ENCODE results near the gene NENF.
"Not testable (repeated sequence)": the region's sequence is repeated elsewhere in the genome, so short reads cannot be mapped to it uniquely, and the experiment has no call there.

Gene NENF

DNA sequence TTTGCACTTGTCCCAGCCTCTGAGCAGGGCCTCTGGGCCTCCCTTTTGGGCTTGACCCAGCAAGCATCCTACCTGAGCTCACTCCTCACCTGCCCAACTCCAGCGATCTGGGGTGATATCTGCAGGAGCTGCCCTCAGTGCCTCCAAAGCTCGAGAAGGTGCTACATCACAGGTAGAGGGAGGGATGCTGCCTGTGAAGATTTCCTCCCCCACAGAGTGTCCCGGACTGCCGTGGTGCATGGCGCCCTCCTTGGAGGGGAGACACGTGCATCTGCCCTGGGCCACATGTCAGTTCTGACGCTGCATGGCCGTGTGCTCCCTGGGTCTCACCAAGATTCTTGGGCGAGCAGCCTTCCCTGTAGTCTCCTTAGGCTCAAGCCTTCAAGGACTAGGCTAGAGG is 27.7 kb downstream of the NENF start:
- DNase-seq (ENCODE audit: low spot score), result no peak

GRCh38 chr1:212461916-212462660 is 29.4 kb downstream of the NENF start:
- DNase-seq (ENCODE audit: low spot score), result no peak

DNA sequence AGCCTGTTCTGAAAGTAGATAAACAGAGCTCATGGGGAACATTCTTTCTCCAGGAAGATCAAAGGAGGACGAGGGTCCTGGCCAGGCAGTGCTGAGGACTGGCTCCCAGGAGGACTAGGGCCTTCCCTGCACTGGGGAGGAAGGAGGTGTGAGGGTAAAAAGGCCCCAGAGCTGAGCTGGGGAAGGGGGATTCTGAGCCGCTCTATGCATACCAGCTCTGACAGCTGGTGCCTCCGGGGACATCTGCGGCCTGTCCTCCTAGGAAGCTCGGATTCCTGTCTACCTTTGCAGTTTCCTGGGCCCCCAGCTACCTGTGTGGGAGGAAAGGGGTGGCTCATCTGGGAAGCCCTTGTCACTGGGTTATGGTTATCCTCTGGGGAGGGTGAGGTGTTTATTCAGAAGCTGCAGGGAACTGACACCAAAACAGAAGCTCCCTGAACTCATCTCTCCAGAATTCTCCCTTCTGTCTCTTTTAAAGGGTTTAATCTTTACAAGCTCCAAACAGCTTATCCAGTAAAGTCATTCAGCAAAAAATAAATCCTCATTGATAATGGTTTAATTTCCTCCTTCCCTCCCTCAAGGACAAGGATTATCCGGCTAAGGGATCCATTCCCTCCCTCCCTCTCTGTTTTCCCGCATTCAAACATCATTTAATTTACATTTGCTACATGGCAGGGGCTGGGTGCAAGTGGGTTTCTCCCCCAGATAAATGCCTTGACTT is 31.0 kb downstream of the NENF start:
- DNase-seq (ENCODE audit: low spot score), result no peak

DNA sequence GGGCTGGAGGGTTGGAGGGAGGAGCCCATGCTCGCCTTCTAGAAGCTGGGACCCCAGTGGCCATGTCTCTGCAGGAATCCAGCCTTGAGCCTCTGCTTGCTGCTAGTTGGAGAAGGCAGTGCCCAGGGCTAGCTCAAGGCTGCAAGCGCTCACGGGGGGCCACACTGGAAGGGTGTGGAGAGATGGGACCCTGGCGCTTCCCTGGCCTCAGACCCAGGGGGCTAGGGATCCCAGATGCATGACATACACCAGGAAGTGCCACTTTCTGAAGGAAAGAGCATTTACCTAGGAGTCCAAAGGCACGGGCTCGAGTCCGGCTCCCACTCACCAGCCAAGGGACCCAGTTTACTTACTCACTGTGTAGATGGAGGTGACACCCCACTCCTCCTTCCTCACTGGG is 32.6 kb downstream of the NENF start:
- DNase-seq (ENCODE audit: low spot score), result no peak

- no peak for DNase-seq (ENCODE audit: low spot score)
Measured at GRCh38 chr1:212466437-212466836, 33.7 kb downstream of the NENF start.

DNA sequence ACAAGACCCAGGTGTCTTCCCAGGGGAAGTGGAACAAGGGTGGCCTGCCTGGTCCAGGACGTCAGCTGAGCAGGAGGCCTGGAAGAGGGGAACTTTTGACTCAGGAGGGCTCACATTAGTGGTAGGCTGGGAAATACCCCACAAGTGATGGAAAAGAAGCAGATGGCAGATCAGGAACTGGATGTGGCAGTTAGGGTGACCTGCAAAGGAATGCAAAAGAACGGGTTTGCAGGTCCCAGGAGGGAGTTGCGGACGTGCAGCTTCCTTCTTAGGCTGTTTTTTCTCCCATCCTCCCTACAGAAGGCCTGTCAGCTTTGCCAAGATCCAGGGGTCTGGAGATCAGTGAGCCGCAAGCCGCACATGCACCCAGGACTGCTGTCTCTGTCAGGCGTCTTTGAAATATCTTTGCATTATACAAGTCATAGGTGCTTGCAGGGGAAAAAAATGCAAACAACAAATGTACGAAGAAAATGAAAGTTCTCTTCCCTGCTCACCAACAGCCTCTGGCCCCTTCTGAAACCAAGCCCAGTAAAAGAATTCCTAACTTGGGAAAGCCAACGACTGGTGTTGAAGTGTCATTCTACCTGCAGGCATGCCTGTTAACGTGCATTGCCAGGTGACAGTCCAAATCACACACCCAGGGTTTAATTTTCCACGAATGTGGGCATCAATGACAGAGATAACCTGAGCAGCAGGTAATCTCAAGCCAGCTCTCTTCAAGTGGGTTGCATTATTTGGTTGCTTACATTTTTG is 34.4 kb downstream of the NENF start:
- DNase-seq (ENCODE audit: low spot score), result no peak

DNA sequence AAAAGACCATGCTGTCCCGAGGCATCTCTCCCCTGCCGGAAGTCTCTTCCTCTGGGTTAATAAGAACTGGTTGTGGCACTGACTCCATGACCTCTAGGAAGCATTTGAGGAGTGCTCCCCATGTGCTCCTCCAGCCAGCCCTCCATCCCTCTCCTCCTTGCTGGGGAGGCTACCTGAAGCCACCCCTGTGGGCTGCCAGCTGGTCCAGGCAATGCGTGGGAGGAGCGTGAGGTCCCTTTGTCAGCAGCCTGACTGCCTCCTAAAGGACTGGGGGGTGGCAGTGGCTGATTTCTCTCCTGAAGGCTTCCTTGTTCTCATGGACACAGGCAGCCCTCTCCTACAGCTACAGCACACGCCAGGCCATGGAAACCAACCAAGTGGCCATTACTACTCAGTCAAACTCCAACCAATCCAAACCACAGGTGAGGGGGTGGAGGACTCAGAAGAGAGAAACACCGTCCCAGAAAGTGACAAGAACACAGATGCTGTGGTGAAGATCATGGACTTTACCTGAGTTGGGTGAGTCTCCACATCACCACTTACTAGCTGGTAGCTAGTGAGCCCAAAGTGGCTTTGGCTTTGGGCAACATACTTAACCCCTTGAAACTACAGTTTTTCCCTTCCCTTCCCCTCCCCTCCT is 35.2 kb downstream of the NENF start:
- no peak for DNase-seq (ENCODE audit: low spot score)

DNA sequence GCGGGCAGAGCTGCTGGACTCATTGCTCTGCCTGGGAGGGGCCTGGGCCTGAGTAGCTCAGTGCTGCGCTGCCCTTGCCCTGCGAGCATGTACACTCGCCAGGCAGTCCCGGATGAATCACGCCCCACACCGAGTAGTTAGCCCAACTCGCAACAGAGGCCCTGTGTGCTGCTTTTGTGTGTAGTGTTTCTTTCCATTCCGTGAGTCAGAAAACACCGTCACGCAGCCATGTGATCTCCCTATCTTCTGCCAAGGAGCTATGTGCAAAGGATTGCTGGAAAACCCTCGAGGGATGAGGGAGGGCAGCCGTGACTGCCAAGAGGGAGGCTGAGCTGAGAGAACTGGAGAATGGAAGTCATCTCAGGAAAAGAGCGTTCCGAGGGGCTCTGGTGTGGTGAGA is 37.3 kb downstream of the NENF start:
- no peak for DNase-seq (ENCODE audit: low spot score)

- DNase-seq (ENCODE audit: low spot score), result no peak
Measured at GRCh38 chr1:212471286-212471685, 38.6 kb downstream of the NENF start.

- DNase-seq (ENCODE audit: low spot score), result no peak
Measured at GRCh38 chr1:212471891-212472675, 39.4 kb downstream of the NENF start.

GRCh38 chr1:212473729-212474128 is 41.0 kb downstream of the NENF start:
- no peak for DNase-seq (ENCODE audit: low spot score)

GRCh38 chr1:212475151-212475550 is 42.4 kb downstream of the NENF start:
- DNase-seq (ENCODE audit: low spot score), result no peak

DNA sequence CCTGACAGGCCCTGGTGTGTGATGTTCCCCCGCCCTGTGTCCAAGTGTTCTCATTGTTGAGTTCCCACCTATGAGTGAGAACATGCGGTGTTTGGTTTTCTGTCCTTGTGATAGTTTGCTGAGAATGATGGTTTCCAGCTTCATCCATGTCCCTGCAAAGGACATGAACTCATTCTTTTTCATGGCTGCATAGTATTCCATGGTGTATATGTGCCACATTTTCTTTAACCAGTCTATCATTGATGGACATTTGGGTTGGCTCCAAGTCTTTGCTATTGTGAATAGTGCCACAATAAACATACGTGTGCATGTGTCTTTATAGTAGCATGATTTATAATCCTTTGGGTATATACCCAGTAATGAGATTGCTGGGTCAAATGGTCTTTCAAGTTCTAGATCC is 43.1 kb downstream of the NENF start:
- DNase-seq (ENCODE audit: low spot score), result not testable (repeated sequence)

DNA sequence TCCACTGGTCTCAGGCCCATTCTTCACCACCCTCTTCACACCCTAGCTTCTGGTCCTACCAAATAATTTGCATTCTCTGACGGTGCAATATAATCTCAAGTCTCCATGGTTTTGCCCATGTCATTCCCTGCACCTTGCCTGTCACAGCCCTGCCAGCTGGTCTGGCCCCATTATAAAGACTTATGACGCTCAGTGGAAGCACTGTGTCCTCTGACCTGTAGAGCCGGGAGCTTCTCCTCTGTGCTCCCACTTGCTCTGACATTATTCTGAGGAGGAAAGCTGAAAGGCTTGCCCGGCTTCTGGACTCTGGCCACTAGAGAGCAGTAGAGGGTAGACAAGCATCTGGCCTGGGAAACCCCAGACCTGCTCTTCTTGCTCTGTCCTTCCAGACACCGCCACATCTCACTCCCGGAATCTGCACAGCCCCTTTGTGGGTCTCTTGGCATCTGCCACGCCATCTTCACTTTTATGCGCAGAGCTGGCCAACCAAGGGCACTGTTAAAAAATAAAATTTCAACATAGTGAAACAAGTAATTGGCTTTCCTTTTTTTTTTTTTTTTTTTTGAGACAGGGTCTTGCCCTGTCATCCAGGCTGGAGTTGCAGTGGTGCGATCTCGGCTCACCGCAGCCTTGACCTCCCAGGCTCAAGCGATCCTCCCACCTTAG is 44.4 kb downstream of the NENF start:
- peak; percentile 60 for DNase-seq (ENCODE audit: low spot score)

DNA sequence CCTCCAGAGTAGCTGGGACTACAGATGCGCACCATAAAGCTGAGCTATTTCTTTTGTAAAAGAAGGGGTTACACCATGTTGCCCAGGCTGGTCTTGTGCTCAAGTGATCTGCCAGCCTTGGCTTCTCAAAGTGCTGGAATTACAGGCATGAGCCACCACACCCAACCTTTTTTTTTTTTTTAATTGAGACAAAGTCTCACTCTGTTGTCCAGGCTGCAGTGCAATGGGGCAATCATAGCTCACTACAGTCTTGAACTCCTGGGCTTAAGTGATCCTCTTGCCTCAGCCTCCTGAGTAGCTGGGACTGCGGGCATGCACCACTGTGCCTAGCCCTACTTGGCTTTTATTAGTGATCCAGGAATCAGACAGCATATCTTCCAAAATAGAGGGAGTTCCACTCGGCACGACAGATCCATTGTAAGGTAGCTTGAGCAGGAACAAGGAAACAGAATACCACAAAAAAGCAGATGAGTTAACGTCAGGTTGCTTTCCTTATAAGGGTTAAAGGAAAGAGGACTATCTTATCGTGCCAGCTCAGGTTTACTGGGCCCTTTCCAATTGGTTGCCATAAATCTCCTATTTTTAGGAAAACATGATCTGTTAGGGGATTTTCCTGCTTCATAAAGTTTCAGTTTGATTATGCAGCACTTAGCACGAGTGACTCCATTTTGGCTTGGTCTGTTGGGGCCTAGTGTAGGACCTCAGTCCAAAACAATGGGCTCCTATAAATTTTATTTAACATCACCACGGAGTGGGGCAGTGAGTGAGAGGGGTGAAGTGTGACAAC is 45.2 kb downstream of the NENF start:
- no peak for DNase-seq (ENCODE audit: low spot score)

DNA sequence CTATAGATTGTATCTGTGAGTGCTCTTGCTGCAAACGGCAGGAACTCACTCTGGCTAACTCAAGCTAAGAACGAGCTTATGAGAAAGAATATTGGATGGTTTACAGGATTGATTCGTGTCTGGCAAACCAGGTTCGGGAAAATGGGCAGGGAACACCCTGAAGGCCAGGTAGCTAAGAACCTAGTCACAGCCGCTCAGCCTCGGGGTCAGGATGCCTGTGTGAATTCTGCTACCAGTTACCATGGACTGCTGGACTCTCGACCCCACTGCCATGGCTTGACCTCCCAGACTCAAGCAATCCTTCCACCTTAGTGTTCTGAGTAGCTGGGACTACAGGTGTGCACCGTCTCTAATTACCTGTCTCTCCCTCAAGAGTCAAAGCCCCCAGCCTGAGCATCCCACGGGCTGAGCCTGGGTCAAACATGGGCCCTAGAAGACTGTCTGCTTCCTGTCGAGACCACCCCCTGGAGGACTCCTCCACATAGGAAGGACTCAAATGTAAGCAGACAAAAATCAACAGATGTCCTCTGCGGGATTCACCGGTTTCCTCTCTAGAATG is 45.8 kb downstream of the NENF start:
- no peak for DNase-seq (ENCODE audit: low spot score)

DNA sequence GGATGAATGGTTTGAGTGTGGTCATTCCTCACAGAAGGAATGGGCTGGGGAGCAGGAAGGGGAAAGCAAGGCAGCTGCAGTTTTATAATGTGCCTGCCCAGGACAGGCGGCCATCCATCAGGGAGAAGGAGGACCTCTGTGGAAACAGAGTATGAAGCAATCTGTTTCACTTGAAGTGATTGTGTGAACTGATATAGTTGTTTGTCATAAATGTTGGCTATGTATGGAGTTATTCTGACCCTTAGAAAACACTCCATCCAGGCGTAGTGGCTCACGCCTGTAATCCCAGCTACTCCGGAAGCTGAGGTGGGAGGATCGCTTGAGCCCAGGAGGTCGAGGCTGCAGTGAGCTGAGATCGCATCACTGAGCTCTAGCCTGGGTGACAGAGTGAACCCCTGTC is 46.5 kb downstream of the NENF start:
- no peak for DNase-seq (ENCODE audit: low spot score)

DNA sequence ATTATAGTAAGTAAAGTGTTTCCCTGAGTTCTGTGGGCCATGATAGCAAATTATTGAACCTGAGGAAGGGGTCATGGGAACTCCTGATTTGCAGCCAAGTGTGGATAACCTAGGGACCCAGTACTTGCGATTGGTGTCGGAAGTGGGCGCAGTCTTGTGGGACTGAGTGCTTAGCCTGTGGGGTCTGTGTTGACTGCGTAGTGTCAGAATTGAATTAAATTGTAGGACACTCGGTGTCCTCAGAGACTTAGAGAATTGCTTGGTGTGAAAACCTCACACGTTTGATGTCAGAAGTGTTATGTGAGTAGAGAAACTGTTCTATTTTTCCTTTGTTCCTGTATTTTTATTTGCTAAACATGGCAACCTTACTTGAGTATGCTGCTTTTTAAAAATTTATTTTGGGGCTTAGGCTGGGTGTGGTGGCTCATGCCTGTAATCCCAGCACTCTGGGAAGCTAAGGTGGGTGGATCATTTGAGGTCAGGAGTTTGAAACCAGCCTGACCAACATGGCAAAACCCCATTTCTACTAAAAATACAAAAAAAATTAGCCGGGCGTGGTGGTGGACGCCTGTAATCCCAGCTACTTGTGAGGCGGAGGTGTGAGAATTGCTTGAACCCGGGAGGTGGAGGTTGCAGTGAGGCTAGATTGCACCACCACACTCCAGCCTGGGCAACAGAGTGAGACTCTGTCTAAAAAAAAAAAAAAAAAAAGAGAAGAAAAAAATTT is 48.2 kb downstream of the NENF start:
- DNase-seq (ENCODE audit: low spot score), result not testable (repeated sequence)

- DNase-seq (ENCODE audit: low spot score), result no peak
Measured at GRCh38 chr1:212481438-212481767, 48.7 kb downstream of the NENF start.
